GM12875 (cell line): ENCODE results near the gene NACC2.

Experiments used
- H3K4me3 ChIP-seq: one replicate; pipeline ENCODE4 v1.5.1; 2011; ENCODE audit warnings: low read depth, low read length, control low read depth
- CTCF ChIP-seq: IDR thresholded peaks from 2 replicates; pipeline ENCODE4 v1.5.1; 2011; ENCODE audit warnings: low read depth, mild to moderate bottlenecking, control low read depth, inconsistent platforms, low read length, moderate library complexity, borderline replicate concordance; ENCODE audit not compliant: insufficient read depth

NACC2 gene

GRCh38 chr9:135997090-135998015, 97.7 kb downstream of the NACC2 start:
- TF ChIP-seq CTCF, result no peak
- no peak overlapping the region for H3K4me3 ChIP-seq

GRCh38 chr9:135995816-135996215, 99.3 kb downstream of the NACC2 start:
- TF ChIP-seq CTCF, result no peak
- H3K4me3 ChIP-seq, result no peak overlapping the region

GRCh38 chr9:135994501-135995192, 100.4 kb downstream of the NACC2 start:
- H3K4me3 ChIP-seq, result no peak overlapping the region
- no peak for TF ChIP-seq CTCF

- TF ChIP-seq CTCF, result no peak
- no peak overlapping the region for H3K4me3 ChIP-seq
Observed at GRCh38 chr9:135993765-135994500, 101.2 kb downstream of the NACC2 start.

- no peak for TF ChIP-seq CTCF
- no peak overlapping the region for H3K4me3 ChIP-seq
Observed at GRCh38 chr9:135993409-135993742, 101.7 kb downstream of the NACC2 start.

- no peak for TF ChIP-seq CTCF
- H3K4me3 ChIP-seq, result no peak overlapping the region
Observed at GRCh38 chr9:135992486-135993408, 102.3 kb downstream of the NACC2 start.
